Measurements from ENCODE around the gene ZC3H11A.
A peak's percentile ranks its signal among the peaks of the same experiment; 100 is the strongest.
"Not testable (repeated sequence)": the region's sequence is repeated elsewhere in the genome, so short reads cannot be mapped to it uniquely, and the experiment has no call there.

Gene ZC3H11A

GRCh38 chr1:203789966-203790365 is 5.5 kb upstream of the ZC3H11A start:
- no peak for DNase-seq

GRCh38 chr1:203791498-203791897 is 3.9 kb upstream of the ZC3H11A start:
- no peak for DNase-seq

GRCh38 chr1:203792486-203792885 is 2.9 kb upstream of the ZC3H11A start:
- DNase-seq: no peak

GRCh38 chr1:203793561-203793960 is 1.9 kb upstream of the ZC3H11A start:
- DNase-seq: not testable (repeated sequence)

- no peak for DNase-seq
These were observed 521 bp upstream of the ZC3H11A start for GRCh38 chr1:203794764-203795440.

- peak; percentile 38 to 49 for DNase-seq
These were observed 798 bp downstream of the ZC3H11A start for GRCh38 chr1:203796236-203796605.

- no peak for DNase-seq
These were observed 1.8 kb downstream of the ZC3H11A start for GRCh38 chr1:203797216-203797615.

- no peak for DNase-seq
These were observed 2.7 kb downstream of the ZC3H11A start for GRCh38 chr1:203797948-203798655.

GRCh38 chr1:203799157-203799556 is 3.7 kb downstream of the ZC3H11A start:
- DNase-seq: no peak

- DNase-seq: no peak
These were observed 4.5 kb downstream of the ZC3H11A start for GRCh38 chr1:203799971-203800370.

GRCh38 chr1:203805689-203806088 is 10.3 kb downstream of the ZC3H11A start:
- DNase-seq: no peak

GRCh38 chr1:203807196-203807595 is 11.8 kb downstream of the ZC3H11A start:
- DNase-seq: no peak

- DNase-seq: no peak
These were observed 18.3 kb downstream of the ZC3H11A start for GRCh38 chr1:203813581-203814341.

- DNase-seq: no peak
These were observed 23.0 kb downstream of the ZC3H11A start for GRCh38 chr1:203818399-203818798.

GRCh38 chr1:203823306-203823705 is 27.9 kb downstream of the ZC3H11A start:
- no peak for DNase-seq

- no peak for DNase-seq
These were observed 30.8 kb downstream of the ZC3H11A start for GRCh38 chr1:203826175-203826574.

GRCh38 chr1:203828002-203828401 is 32.6 kb downstream of the ZC3H11A start:
- DNase-seq: no peak

- no peak for DNase-seq
These were observed 33.1 kb downstream of the ZC3H11A start for GRCh38 chr1:203828503-203828902.

GRCh38 chr1:203829247-203829646 is 33.8 kb downstream of the ZC3H11A start:
- peak; percentile 34 to 43 for DNase-seq

GRCh38 chr1:203835476-203835875 is 40.1 kb downstream of the ZC3H11A start:
- DNase-seq: no peak

GRCh38 chr1:203839081-203839480 is 43.7 kb downstream of the ZC3H11A start:
- DNase-seq: no peak

- no peak for DNase-seq
These were observed 44.9 kb downstream of the ZC3H11A start for GRCh38 chr1:203840208-203840808.

- DNase-seq: no peak
These were observed 47.1 kb downstream of the ZC3H11A start for GRCh38 chr1:203842559-203842876.

GRCh38 chr1:203843435-203843834 is 48.0 kb downstream of the ZC3H11A start:
- no peak for DNase-seq
